Epithelial cell of esophagus (primary cell): ENCODE data around the gene PLCXD3.

ENCODE experiments used
- DNase-seq: peaks from one replicate; pipeline ENCODE4 v3.0.0; 2010; ENCODE audit warnings: low read depth
- H3K4me3 ChIP-seq: 2 replicates; pipeline ENCODE4 v1.5.1; 2011; ENCODE audit warnings: mild to moderate bottlenecking, low read length, control low read depth
- CTCF ChIP-seq: IDR thresholded peaks from 2 replicates; pipeline ENCODE4 v1.5.1; 2011; ENCODE audit warnings: low read depth, mild to moderate bottlenecking, low read length, control low read depth, inconsistent platforms; ENCODE audit not compliant: insufficient read depth; ENCODE audit errors: missing control alignments

Gene PLCXD3

GRCh38 chr5:41406936-41407335 is 103.5 kb downstream of the PLCXD3 start:
- DNase-seq, result no peak
- TF ChIP-seq CTCF, result no peak
- no peak overlapping the region for H3K4me3 ChIP-seq

GRCh38 chr5:41406424-41406823 is 104.0 kb downstream of the PLCXD3 start:
- H3K4me3 ChIP-seq, result no peak overlapping the region

GRCh38 chr5:41404757-41405156 is 105.6 kb downstream of the PLCXD3 start:
- no peak for DNase-seq
- TF ChIP-seq CTCF, result no peak
- H3K4me3 ChIP-seq, result no peak overlapping the region

More at GRCh38 chr5:41406424-41406823, 104.0 kb downstream of the PLCXD3 start:
- TF ChIP-seq CTCF, result no peak
- DNase-seq, result no peak

- DNase-seq, result no peak
- no peak overlapping the region for H3K4me3 ChIP-seq
- no peak for TF ChIP-seq CTCF
These were observed 106.6 kb downstream of the PLCXD3 start for GRCh38 chr5:41403846-41404245.

- DNase-seq, result no peak
- H3K4me3 ChIP-seq, result no peak overlapping the region
- no peak for TF ChIP-seq CTCF
These were observed 107.6 kb downstream of the PLCXD3 start for GRCh38 chr5:41402845-41403244.

- no peak overlapping the region for H3K4me3 ChIP-seq
- no peak for DNase-seq
- TF ChIP-seq CTCF, result no peak
These were observed 110.6 kb downstream of the PLCXD3 start for GRCh38 chr5:41399839-41400238.

- no peak for TF ChIP-seq CTCF
- peak; percentile 28 for DNase-seq
- H3K4me3 ChIP-seq, result no peak overlapping the region
These were observed 118.4 kb downstream of the PLCXD3 start for GRCh38 chr5:41392016-41392415.
